ENCODE measurements around the gene SCAF4. TPM values are rescaled to one million over a fixed set of nuclear protein-coding genes. Genes with fewer than 3 reads are reported as not detected.
"Not testable (repeated sequence)": the region's sequence is repeated elsewhere in the genome, so short reads cannot be mapped to it uniquely, and the experiment has no call there.

SCAF4 gene, protein sequence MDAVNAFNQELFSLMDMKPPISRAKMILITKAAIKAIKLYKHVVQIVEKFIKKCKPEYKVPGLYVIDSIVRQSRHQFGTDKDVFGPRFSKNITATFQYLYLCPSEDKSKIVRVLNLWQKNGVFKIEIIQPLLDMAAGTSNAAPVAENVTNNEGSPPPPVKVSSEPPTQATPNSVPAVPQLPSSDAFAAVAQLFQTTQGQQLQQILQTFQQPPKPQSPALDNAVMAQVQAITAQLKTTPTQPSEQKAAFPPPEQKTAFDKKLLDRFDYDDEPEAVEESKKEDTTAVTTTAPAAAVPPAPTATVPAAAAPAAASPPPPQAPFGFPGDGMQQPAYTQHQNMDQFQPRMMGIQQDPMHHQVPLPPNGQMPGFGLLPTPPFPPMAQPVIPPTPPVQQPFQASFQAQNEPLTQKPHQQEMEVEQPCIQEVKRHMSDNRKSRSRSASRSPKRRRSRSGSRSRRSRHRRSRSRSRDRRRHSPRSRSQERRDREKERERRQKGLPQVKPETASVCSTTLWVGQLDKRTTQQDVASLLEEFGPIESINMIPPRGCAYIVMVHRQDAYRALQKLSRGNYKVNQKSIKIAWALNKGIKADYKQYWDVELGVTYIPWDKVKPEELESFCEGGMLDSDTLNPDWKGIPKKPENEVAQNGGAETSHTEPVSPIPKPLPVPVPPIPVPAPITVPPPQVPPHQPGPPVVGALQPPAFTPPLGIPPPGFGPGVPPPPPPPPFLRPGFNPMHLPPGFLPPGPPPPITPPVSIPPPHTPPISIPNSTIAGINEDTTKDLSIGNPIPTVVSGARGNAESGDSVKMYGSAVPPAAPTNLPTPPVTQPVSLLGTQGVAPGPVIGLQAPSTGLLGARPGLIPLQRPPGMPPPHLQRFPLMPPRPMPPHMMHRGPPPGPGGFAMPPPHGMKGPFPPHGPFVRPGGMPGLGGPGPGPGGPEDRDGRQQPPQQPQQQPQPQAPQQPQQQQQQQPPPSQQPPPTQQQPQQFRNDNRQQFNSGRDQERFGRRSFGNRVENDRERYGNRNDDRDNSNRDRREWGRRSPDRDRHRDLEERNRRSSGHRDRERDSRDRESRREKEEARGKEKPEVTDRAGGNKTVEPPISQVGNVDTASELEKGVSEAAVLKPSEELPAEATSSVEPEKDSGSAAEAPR
- total RNA-seq = 10 to 100 TPM; 33.3 to 34.2 TPM
- long read RNA-seq, partial matches to known transcripts = 7 of 7 reads
- long read RNA-seq, other reads (novel, unspliced or antisense) = 0 of 7 reads

GRCh38 chr21:31731857-31732596 lies at the start of gene SCAF4:
Gene SCAF4 (minus strand): TSS chr21:31732118. CDS start chr21:31731692, 426 bp downstream.
- intact Hi-C loops (cut with DNase I, micrococcal nuclease) = no loop called here
- ATAC-seq (peak; percentile 80), DNase-seq (peak; percentile 86 to 91)

DNA sequence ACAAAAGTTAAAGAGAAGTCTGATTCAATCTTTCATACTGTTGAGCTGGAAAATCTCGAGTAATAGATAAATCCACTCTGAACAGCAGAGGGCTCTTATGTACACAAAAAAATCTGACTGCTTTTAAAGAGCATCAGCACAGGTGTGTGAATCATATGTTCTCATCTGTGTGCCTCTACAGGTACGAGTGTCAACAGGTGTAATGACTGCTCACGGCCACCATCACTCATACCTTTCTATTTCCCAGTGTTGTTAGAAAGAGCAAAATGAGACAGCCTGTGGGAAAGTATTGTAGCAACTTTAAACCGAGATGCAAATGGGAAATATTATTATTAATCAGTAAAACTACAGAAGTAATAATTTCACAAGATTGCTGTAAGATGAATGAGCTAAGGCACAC lies 49.0 kb upstream of the SCAF4 start:
- DNase-seq = no peak
- intact Hi-C loops (cut with DNase I, micrococcal nuclease) = no loop called here
- ATAC-seq = peak; percentile 59

GRCh38 chr21:31778546-31778945 lies 46.6 kb upstream of the SCAF4 start:
- intact Hi-C loops (cut with DNase I, micrococcal nuclease) = no loop called here
- DNase-seq = no peak
- ATAC-seq = no peak

- ATAC-seq = peak; percentile 95
- intact Hi-C loops (cut with DNase I, micrococcal nuclease) = no loop called here
- DNase-seq = no peak
Observed at GRCh38 chr21:31777857-31778256, 45.9 kb upstream of the SCAF4 start.

GRCh38 chr21:31774031-31774430 lies 42.1 kb upstream of the SCAF4 start:
- intact Hi-C loops (cut with DNase I, micrococcal nuclease) = no loop called here
- DNase-seq (no peak), ATAC-seq (no peak)

- peak; percentile 26 for ATAC-seq
- intact Hi-C loops (cut with DNase I, micrococcal nuclease) = no loop called here
Observed at GRCh38 chr21:31772674-31773555, 41.0 kb upstream of the SCAF4 start.

DNA sequence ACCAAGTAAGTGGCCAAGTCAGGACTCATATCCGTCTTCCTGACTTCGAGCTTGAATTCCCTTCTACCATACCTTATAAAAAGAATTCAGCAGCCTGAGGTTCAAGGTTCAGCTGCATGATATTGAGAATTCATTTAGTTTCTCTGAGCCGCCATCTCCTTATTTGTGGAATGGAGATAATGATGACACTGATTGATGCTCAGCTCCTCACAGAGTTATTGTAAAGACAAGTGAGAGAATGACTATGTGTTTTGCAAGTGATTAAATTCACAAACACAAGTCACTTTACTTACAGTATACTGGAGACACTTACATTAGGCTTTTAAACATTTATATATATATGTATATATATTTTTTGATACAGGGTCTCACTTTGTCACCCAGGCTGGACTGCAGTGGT lies 39.8 kb upstream of the SCAF4 start:
- ATAC-seq = no peak
- intact Hi-C loops (cut with DNase I, micrococcal nuclease) = no loop called here
- DNase-seq = no peak

More at GRCh38 chr21:31772674-31773555, 41.0 kb upstream of the SCAF4 start:
- no peak for DNase-seq

GRCh38 chr21:31768710-31769109 lies 36.8 kb upstream of the SCAF4 start:
- DNase-seq (no peak), ATAC-seq (no peak)
- intact Hi-C loops (cut with DNase I, micrococcal nuclease) = no loop called here

- intact Hi-C loops (cut with DNase I, micrococcal nuclease) = no loop called here
- ATAC-seq (peak; percentile 26), DNase-seq (no peak)
Observed at GRCh38 chr21:31766899-31767298, 35.0 kb upstream of the SCAF4 start.

DNA sequence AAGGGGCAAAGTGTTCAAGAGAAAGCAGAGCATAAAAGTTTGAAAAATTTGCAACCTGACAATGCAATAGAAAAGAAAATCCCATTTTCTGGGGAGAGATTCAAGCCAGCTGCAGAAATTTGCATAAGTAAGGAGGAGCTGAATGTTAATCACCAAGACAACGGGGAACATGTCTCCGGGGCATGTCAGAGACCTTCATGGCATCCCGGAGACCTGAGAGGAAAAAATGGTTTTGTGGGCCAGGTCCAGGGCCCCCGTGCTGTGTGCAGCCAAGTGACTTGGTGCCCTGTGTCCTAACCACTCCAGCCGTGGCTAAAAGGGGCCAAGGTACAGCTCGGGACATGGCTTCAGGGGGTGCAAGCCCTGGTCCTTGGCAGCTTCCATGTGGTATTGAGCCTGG lies 33.9 kb upstream of the SCAF4 start:
- DNase-seq; intact Hi-C loops (cut with DNase I, micrococcal nuclease); ATAC-seq: not testable (repeated sequence)

GRCh38 chr21:31760931-31761330 lies 29.0 kb upstream of the SCAF4 start:
- intact Hi-C loops (cut with DNase I, micrococcal nuclease) = no loop called here
- ATAC-seq = no peak
- DNase-seq = no peak

DNA sequence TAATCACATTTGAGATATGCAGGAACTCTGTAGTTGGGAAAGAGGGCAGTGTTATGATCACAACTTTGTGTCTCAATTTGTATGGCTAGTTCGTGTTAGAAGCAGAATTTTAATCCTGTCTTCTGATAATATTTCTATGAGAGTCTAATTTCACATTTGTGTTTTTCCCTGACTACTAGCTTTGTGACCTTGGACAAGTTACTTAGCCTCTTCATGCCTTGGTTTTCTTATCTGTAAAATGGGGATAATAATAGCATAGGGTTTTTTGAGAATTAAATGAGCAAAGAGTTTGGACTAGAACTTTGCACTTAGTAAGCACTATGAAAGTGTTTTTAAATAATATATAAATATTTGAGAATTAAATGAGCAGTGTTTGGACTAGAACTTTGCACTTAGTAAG lies 24.9 kb upstream of the SCAF4 start:
- no peak for DNase-seq
- ATAC-seq = no peak
- intact Hi-C loops (cut with DNase I, micrococcal nuclease) = no loop called here

GRCh38 chr21:31755027-31755426 lies 23.1 kb upstream of the SCAF4 start:
- ATAC-seq = no peak
- DNase-seq = no peak
- intact Hi-C loops (cut with DNase I, micrococcal nuclease) = no loop called here

GRCh38 chr21:31754708-31754960 lies 22.7 kb upstream of the SCAF4 start:
- intact Hi-C loops (cut with DNase I, micrococcal nuclease) = no loop called here
- ATAC-seq (no peak), DNase-seq (no peak)

DNA sequence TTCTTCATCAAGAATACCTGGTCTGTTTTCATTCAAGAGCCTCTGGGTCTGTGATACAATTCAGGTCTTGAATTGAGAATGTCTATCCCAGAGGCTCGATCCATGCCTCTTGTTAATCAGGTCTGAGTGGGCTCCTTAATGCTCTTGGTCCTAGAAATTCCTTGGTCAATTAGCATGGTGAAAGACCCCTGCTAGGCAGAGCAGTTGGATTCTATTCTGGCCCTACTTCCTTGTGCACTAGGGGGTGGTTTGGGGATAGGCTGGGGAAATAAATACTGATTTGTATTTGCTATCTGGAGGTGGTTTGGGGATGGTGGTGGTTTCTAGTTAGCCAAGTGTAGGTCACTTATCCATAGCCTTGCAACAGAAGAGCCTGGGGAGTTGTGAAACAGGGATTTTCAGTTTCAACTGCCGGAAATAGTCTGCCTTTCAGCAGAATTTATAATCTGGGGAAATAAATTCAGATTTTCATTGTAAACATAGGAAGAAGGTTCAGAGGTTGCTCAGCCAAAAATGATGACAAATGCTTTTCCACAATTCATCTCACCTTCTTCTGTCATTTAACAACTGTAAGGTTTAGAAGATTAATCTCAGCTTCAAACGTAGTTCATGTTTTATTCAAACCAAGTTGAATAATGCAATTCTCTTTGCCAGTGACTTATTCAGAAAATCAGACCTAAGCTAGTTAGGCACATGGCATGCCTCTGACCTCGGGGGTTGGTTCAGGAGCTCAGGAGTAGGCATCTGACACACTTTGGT lies 22.2 kb upstream of the SCAF4 start:
- intact Hi-C loops (cut with DNase I, micrococcal nuclease) = no loop called here
- ATAC-seq = no peak
- no peak for DNase-seq

GRCh38 chr21:31752967-31753366 lies 21.0 kb upstream of the SCAF4 start:
- no peak for ATAC-seq
- DNase-seq = no peak
- intact Hi-C loops (cut with DNase I, micrococcal nuclease) = no loop called here

DNA sequence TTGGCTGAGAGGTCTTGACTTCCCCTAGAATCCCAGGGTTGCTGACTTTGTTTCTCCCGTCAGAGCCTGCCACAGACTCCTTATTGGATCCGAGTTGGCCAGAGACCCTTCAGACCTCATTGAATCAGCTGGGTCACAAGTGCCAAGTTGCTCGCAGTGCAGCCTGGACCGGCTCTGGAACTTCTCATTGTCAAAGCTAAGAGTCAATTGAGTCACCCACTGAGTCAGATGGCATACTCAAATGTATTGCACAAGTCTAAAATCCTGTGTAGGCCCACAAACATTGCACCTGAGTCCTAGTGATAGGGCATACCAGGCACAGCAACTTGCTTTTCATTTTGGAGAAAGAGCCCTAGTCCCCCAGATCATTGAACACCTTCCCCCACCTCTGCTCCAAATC lies 20.4 kb upstream of the SCAF4 start:
- intact Hi-C loops (cut with DNase I, micrococcal nuclease) = no loop called here
- DNase-seq = no peak
- ATAC-seq = no peak
